IMR-90 (cell line): ENCODE results near the gene SMARCA4. TPM values are rescaled to one million over a fixed set of nuclear protein-coding genes. Genes with fewer than 3 reads are reported as not detected.

Experiments used
- ATAC-seq: fragments of 200-7000 bp; cut with Tn5 transposase; 2 replicates; pipeline ENCODE4 v1.9.1; 2020; ENCODE audit warnings: low read depth, mild to moderate bottlenecking, moderate library complexity
- BruUV-seq: library from RNA; stranded (reverse); fragments of 400-500 nt; replicated peaks from 2 replicates; lab custom pipeline; 2021; lab: Mats Ljungman, UMichigan
- CTCF ChIA-PET: fragments of 300-600 bp; formaldehyde crosslinking; extraction: SDS; loops from one replicate; lab custom pipeline; 2021; ENCODE audit warnings: antibody characterized with exemption; lab: Yijun Ruan, JAX
- POLR2A ChIA-PET: fragments of 300-600 bp; sonication (Branson Sonifier 250); formaldehyde crosslinking; loops from one replicate; lab custom pipeline; 2022; ENCODE audit warnings: antibody characterized with exemption; ENCODE audit not compliant: unreplicated experiment; lab: Charles Lee
- DNase-seq: peaks from one replicate; pipeline ENCODE4 v3.0.0; 2013
- H2AFZ ChIP-seq: replicated peaks from 2 replicates; pipeline ENCODE3; 2013; ENCODE audit warnings: low read length, mild to moderate bottlenecking; ENCODE audit not compliant: poor library complexity
- H2AK5ac ChIP-seq: 2 replicates; pipeline ENCODE4 v1.6.1; 2013; ENCODE audit warnings: low read depth, low read length, inconsistent platforms
- H2AK9ac ChIP-seq: replicated peaks from 2 replicates; pipeline ENCODE3; 2013; ENCODE audit warnings: mild to moderate bottlenecking, low read depth, low read length, moderate library complexity; ENCODE audit not compliant: poor library complexity
- H2BK120ac ChIP-seq: 2 replicates; pipeline ENCODE4 v1.6.1; 2013; ENCODE audit warnings: low read depth, low read length, inconsistent platforms
- H2BK15ac ChIP-seq: 3 replicates; pipeline ENCODE4 v1.6.1; 2013; ENCODE audit warnings: low read depth, low read length, inconsistent platforms
- H2BK20ac ChIP-seq: 2 replicates; pipeline ENCODE4 v1.6.1; 2013; ENCODE audit warnings: low read depth, mild to moderate bottlenecking, inconsistent platforms, low read length, moderate library complexity
- H2BK5ac ChIP-seq: 2 replicates; pipeline ENCODE4 v1.6.1; 2013; ENCODE audit warnings: mild to moderate bottlenecking, low read depth, low read length, inconsistent platforms; ENCODE audit not compliant: poor library complexity, severe bottlenecking
- H3K14ac ChIP-seq: replicated peaks from 2 replicates; pipeline ENCODE4 v1.6.1; 2013; ENCODE audit warnings: low read depth, low read length, inconsistent platforms
- H3K18ac ChIP-seq: 2 replicates; pipeline ENCODE4 v1.6.1; 2013; ENCODE audit warnings: low read depth, low read length, control low read depth
- H3K23ac ChIP-seq: 2 replicates; pipeline ENCODE4 v1.6.1; 2013; ENCODE audit warnings: low read depth, low read length, inconsistent platforms
- H3K27ac ChIP-seq: 2 replicates; pipeline ENCODE4 v1.5.1; 2013; ENCODE audit warnings: mild to moderate bottlenecking, control low read depth, low read length; ENCODE audit not compliant: insufficient read depth
- H3K27me3 ChIP-seq: 2 replicates; pipeline ENCODE4 v1.6.1; 2013; ENCODE audit warnings: low read length; ENCODE audit not compliant: control insufficient read depth, insufficient read depth
- H3K36me3 ChIP-seq: 2 replicates; pipeline ENCODE4 v1.6.1; 2013; ENCODE audit warnings: low read length, mixed read lengths; ENCODE audit not compliant: control insufficient read depth, insufficient read depth
- H3K4ac ChIP-seq: 2 replicates; pipeline ENCODE4 v1.6.1; 2013; ENCODE audit warnings: low read depth, low read length, inconsistent platforms
- H3K4me1 ChIP-seq: 2 replicates; pipeline ENCODE4 v1.6.1; 2013; ENCODE audit warnings: low read length, mixed read lengths; ENCODE audit not compliant: control insufficient read depth, insufficient read depth
- H3K4me2 ChIP-seq: 2 replicates; pipeline ENCODE4 v1.6.1; 2013; ENCODE audit warnings: low read depth, mild to moderate bottlenecking, control low read depth, low read length, moderate library complexity
- H3K4me3 ChIP-seq: 2 replicates; pipeline ENCODE4 v1.5.1; 2013; ENCODE audit warnings: low read depth, mild to moderate bottlenecking, control low read depth, low read length, moderate library complexity; ENCODE audit not compliant: insufficient read depth
- H3K56ac ChIP-seq: 2 replicates; pipeline ENCODE4 v1.6.1; 2013; ENCODE audit warnings: low read length, inconsistent platforms; ENCODE audit not compliant: insufficient read depth; ENCODE audit errors: extremely low read depth
- H3K79me1 ChIP-seq, 2 experiments: 2 replicates each; pipeline ENCODE4 v1.6.1; 2013; ENCODE audit warnings: low read length in 2 of 2, inconsistent platforms in 1 of 2, low read depth in 1 of 2
- H3K9ac ChIP-seq: 2 replicates; pipeline ENCODE4 v1.6.1; 2013; ENCODE audit warnings: low read depth, low read length, control low read depth
- H3K9me1 ChIP-seq: 2 replicates; pipeline ENCODE4 v1.6.1; 2013; ENCODE audit warnings: low read length, inconsistent platforms; ENCODE audit not compliant: insufficient read depth
- H3K9me3 ChIP-seq: 2 replicates; pipeline ENCODE4 v1.6.1; 2013; ENCODE audit warnings: low read length; ENCODE audit not compliant: control insufficient read depth, insufficient read depth
- H4K20me1 ChIP-seq: 2 replicates; pipeline ENCODE4 v1.6.1; 2013; ENCODE audit warnings: low read length, inconsistent platforms; ENCODE audit not compliant: insufficient read depth
- H4K5ac ChIP-seq: 2 replicates; pipeline ENCODE4 v1.6.1; 2013; ENCODE audit warnings: mild to moderate bottlenecking, low read depth, low read length, control low read depth
- H4K8ac ChIP-seq, 2 experiments: 2 replicates each; pipeline ENCODE4 v1.6.1; 2013; ENCODE audit warnings: low read depth in 2 of 2, low read length in 2 of 2, control low read depth in 1 of 2, inconsistent platforms in 1 of 2
- H4K91ac ChIP-seq: 2 replicates; pipeline ENCODE4 v1.6.1; 2013; ENCODE audit warnings: low read depth, low read length, inconsistent platforms; ENCODE audit not compliant: insufficient read depth
- BHLHE40 ChIP-seq: fragments of 150-350 bp; IDR thresholded peaks from 2 replicates; pipeline ENCODE4 v1.6.1; 2016; ENCODE audit warnings: mild to moderate bottlenecking, low read depth, low read length
- CEBPB ChIP-seq: IDR thresholded peaks from 2 replicates; pipeline ENCODE4 v1.6.1; 2012; ENCODE audit warnings: low read depth, low read length, improper control_type of control experiment
- CHD1 ChIP-seq: IDR thresholded peaks from 2 replicates; pipeline ENCODE4 v1.6.1; 2012; ENCODE audit warnings: low read depth, low read length, improper control_type of control experiment
- CTCF ChIP-seq: conservative IDR thresholded peaks from 2 replicates; pipeline ENCODE4 v1.5.1; 2012; ENCODE audit warnings: mild to moderate bottlenecking, low read depth, low read length, improper control_type of control experiment
- ELK1 ChIP-seq: fragments of 150-350 bp; IDR thresholded peaks from 2 replicates; pipeline ENCODE4 v1.6.1; 2016; ENCODE audit warnings: low read depth, mild to moderate bottlenecking, low read length, moderate library complexity, borderline replicate concordance
- FOS ChIP-seq: fragments of 150-350 bp; IDR thresholded peaks from 2 replicates; pipeline ENCODE4 v1.6.1; 2016; ENCODE audit warnings: low read depth, low read length
- MAZ ChIP-seq: IDR thresholded peaks from 2 replicates; pipeline ENCODE4 v1.6.1; 2012; ENCODE audit warnings: low read depth, mild to moderate bottlenecking, low read length, improper control_type of control experiment, moderate library complexity, borderline replicate concordance
- NFE2L2 ChIP-seq: fragments of 150-350 bp; IDR thresholded peaks from 2 replicates; pipeline ENCODE4 v1.6.1; 2016; ENCODE audit warnings: low read depth, mild to moderate bottlenecking, low read length
- RCOR1 ChIP-seq: IDR thresholded peaks from 2 replicates; pipeline ENCODE4 v1.6.1; 2012; ENCODE audit warnings: mild to moderate bottlenecking, low read length, improper control_type of control experiment; ENCODE audit not compliant: insufficient replicate concordance
- RFX5 ChIP-seq: IDR thresholded peaks from 2 replicates; pipeline ENCODE4 v1.8.0; 2012; ENCODE audit warnings: low read depth, mild to moderate bottlenecking, low read length, moderate library complexity
- USF2 ChIP-seq: fragments of 150-350 bp; IDR thresholded peaks from 2 replicates; pipeline ENCODE4 v1.6.1; 2017; ENCODE audit warnings: mild to moderate bottlenecking, antibody characterized with exemption, low read length, low read depth
- WGBS, 2 experiments: methylation state at CpG; one replicate each; pipeline versions ENCODE4 v1.1.5 to v1.1.7; 2013; ENCODE audit warnings: missing lambda C conversion rate in 2 of 2; ENCODE audit not compliant: insufficient read length in 1 of 2; ENCODE audit errors: extremely low coverage in 2 of 2; 5-methylcytosine and 5-hydroxymethylcytosine counted together
- dilution Hi-C: fragments of 300-500 bp; cut with HindIII; formaldehyde crosslinking; loops from one replicate; pipeline ENCODE4 v1.14.3; 2018; ENCODE audit warnings: low sequenced_read_pairs; ENCODE audit not compliant: unreplicated experiment
- in situ Hi-C: fragments of 300-500 bp; cut with MboI; formaldehyde crosslinking; loops from 3 replicates; pipeline ENCODE4 v1.14.3; 2019; ENCODE audit warnings: low sequenced_read_pairs, inconsistent platforms, mixed read lengths
- intact Hi-C: fragments of 100-400 bp; cut with micrococcal nuclease; formaldehyde crosslinking; loops from 2 replicates; pipeline ENCODE4 v1.10.0; 2022
- polyA plus RNA-seq, 3 experiments: library from polyadenylated mRNA; depleted of rRNA; stranded (reverse); fragments of >200 nt; gene quantifications; 2 replicates each; pipeline ENCODE4 v1.2.3, GENCODE V29; 2012; ENCODE audit warnings: low replicate concordance in 1 of 3
- total RNA-seq: library from RNA; depleted of rRNA; stranded (reverse); fragments of >200 nt; gene quantifications from 2 replicates; pipeline ENCODE4 v1.2.3, GENCODE V29; 2012

SMARCA4 gene
- total and polyA plus RNA-seq, 2 of the 4 experiments (the other 2 are of a cell fraction), result 41.4 to 85.6 TPM

GRCh38 chr19:10935371-10936059, 25.3 kb upstream of the SMARCA4 start:
- Histone ChIP-seq H4K20me1 (no peaks in the 10 kb centered on the region), H2AFZ (no peak overlapping the region), H3K79me1 (peaks cover 3 to 18% of the 10 kb centered on the region in 2 experiments; a peak in 3 of 4 replicates), H2BK20ac (no peak overlapping the region), H4K5ac (no peak overlapping the region), H3K36me3 (peaks cover 2% of the 10 kb centered on the region), H3K56ac (no peak overlapping the region), H3K4me3 (no peak overlapping the region), H3K23ac (no peak overlapping the region), H3K27ac (no peak overlapping the region), H3K4me2 (no peak overlapping the region), H3K9me3 (no peaks in the 10 kb centered on the region), H2AK5ac (no peak overlapping the region), H3K9ac (no peak overlapping the region), H3K27me3 (no peaks in the 10 kb centered on the region), H4K91ac (no peak overlapping the region), H3K4ac (no peak overlapping the region), H2AK9ac (no peak overlapping the region), H2BK5ac (no peak overlapping the region), H3K4me1 (no peaks in the 10 kb centered on the region), H3K18ac (no peak overlapping the region), H2BK120ac (no peak overlapping the region), H3K9me1 (no peaks in the 10 kb centered on the region), H3K14ac (no peak overlapping the region), H2BK15ac (no peak overlapping the region), H4K8ac (no peak overlapping the region)
- dilution Hi-C loops, result no loop called here
- ChIA-PET POLR2A (no interaction called here), CTCF (interaction anchor here (1.1 to 1.5 kb wide), 2 partner anchors 63 to 156 kb away, joined by 3 to 6 read pairs; no protein-coding TSS in a partner anchor)
- in situ Hi-C loops, result loop anchor here (5.0 kb wide), 1 partner anchor 267 kb away; no protein-coding TSS in a partner anchor
- no peak for TF ChIP-seq CTCF
- no peak for TF ChIP-seq ELK1
- TF ChIP-seq MAZ, result no peak
- no peak for TF ChIP-seq USF2
- TF ChIP-seq NFE2L2, result no peak
- TF ChIP-seq FOS, result no peak
- no peak for TF ChIP-seq RFX5
- no peak for TF ChIP-seq CHD1
- no peak for TF ChIP-seq CEBPB
- no peak for TF ChIP-seq BHLHE40
- TF ChIP-seq RCOR1, result no peak
- no TSS peak for BruUV-seq
- no peak for DNase-seq
- intact Hi-C loops, result loop anchor here (1.0 kb wide), 1 partner anchor 196 kb away; no protein-coding TSS in a partner anchor
- WGBS, 2 experiments, result no CpG with 5 or more reads among the region's 9 CpGs
- ATAC-seq, result no peak
